NCI-H748 (cell line): Measurements from ENCODE around the gene NAT14.
"Not testable (repeated sequence)": the region's sequence is repeated elsewhere in the genome, so short reads cannot be mapped to it uniquely, and the experiment has no call there.

Source experiments
- DNase-seq: peaks from one replicate; lab custom pipeline; 2025; ENCODE audit not compliant: unreplicated experiment; lab: John Stamatoyannopoulos, UW

NAT14 gene

DNA sequence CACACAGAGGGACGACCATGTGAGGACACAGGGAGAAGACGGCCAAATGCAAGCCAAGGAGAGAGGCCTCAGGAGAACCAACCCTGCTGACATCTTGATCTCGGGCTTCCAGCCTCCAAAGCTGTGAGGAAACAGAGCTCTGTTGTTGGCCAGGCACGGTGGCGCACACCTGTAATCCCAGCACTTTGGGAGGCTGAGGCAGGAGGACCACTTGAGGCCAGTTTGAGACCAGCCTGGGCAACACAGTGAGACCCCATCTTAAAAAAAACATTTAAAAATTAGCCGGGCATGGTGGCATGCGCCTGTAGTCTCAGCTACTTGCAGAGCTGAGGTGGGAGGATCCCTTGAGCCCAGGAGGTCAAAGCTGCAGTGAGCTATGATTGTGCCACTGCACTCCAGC lies 49.3 kb downstream of the NAT14 start:
- not testable (repeated sequence) for DNase-seq

DNA sequence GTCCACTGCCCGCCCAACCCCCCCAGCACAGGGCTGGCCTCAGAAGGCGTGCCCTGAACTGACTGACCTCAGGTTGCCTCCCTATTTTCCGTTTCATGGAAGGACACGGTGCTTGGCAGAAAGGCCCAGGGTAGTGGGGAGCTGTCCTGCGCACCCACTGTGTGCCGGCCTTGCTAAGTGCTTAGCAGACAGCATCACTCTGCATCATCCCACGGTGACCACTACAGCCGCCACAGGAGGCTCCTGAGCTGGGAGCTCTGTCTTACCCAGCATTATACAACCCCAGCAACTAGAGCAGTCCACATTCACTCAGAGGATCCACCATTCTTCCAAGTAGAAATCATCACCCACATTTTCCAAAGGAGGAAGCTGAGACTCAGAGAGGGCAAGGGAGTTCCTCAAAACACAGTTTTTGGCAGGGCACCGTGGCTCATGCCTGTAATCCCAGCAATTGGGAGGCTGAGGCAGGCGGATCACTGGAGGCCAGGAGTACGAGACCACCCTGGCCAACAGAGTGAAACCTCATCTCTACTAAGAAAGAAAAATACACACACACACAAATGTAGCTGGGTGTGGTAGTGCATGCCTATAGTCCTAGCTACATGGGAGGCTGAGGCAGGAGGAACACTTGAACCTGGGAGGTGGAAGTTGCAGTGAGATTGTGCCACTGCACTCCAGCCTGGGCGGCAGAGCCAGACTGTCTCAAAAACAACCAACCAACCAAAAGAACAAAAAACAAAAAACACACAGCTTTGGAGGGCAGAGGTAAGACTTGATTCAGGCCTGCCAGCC lies 50.4 kb downstream of the NAT14 start:
- no peak for DNase-seq

DNA sequence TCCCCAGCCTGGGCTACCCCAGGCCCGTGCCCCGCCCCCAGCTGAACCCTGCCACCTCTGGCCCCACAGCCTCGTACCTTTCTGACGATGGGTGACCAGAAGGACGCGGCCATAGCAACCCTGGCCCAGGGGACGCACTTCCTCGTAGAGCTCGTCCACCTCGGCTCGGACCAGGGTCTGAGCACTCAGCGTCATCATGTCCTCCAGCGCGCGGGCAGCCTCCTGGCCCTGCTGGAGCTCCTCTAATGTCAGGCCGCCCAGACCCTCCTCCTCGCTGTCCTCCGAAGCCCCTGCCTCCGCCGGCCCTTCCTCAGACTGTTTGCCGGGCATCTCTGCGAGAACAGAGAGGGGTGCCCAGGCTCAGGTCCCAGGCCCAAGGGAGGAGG lies 51.0 kb downstream of the NAT14 start:
- DNase-seq = no peak

DNA sequence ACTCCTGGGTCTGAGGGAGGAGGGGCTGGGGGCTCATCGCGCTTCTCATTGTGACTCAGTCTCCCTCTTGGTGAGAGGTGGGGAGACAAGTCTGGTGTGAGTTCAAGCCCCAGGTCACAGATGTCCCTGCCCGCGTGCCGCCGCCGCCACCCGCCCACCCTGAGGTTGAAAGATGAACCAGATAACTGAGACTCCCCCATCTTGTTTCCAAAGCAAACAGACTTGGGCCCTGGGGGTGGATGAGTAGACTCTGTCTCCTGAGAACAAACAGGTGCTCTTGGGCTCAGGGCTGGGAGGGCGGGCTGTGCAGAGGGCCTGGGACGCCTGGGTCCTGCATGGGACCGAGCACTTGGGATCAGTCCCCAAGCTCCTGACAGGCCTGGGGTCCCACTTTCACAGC lies 51.4 kb downstream of the NAT14 start:
- no peak for DNase-seq
